H1 (cell line): ENCODE data around the gene GDF9. TPM values are rescaled to one million over a fixed set of nuclear protein-coding genes. Genes with fewer than 3 reads are reported as not detected.

ENCODE experiments used
- BCL11A ChIP-seq, 2 experiments: IDR thresholded peaks; one replicate each; pipeline ENCODE4 v1.6.1; 2011; ENCODE audit warnings: low read depth in 2 of 2, low read length in 2 of 2, mild to moderate bottlenecking in 2 of 2
- BRCA1 ChIP-seq: IDR thresholded peaks from 2 replicates; pipeline ENCODE4 v1.6.1; 2012; ENCODE audit warnings: low read depth, low read length, improper control_type of control experiment
- CBX5 ChIP-seq: fragments of 300-800, 300-1000 bp; sonication (generic); IDR thresholded peaks from 2 replicates; pipeline ENCODE4 v1.7.1; 2016; ENCODE audit warnings: antibody characterized with exemption, low read length, low read depth
- CBX8 ChIP-seq: fragments of 300-800, 300-1000 bp; sonication (generic); IDR thresholded peaks from 2 replicates; pipeline ENCODE4 v1.7.1; 2016; ENCODE audit warnings: low read depth, low read length, borderline replicate concordance
- CHD2 ChIP-seq: IDR thresholded peaks from 2 replicates; pipeline ENCODE4 v1.6.1; 2012; ENCODE audit warnings: low read length, improper control_type of control experiment
- HDAC2 ChIP-seq, 2 experiments: fragments of 300-600 bp in 1 of 2; sonication (generic) in 1 of 2; IDR thresholded peaks; 2 replicates each; pipeline ENCODE4 v1.6.1; 2011 to 2012; ENCODE audit warnings: low read depth in 2 of 2, low read length in 2 of 2, mild to moderate bottlenecking in 2 of 2, moderate library complexity in 2 of 2, borderline replicate concordance in 1 of 2, inconsistent platforms in 1 of 2
- HDAC6 ChIP-seq: IDR thresholded peaks from one replicate; pipeline ENCODE4 v1.7.1; 2012; ENCODE audit warnings: low read depth, mild to moderate bottlenecking, inconsistent platforms, low read length, moderate library complexity
- KDM1A ChIP-seq: fragments of 200-600, 300-600 bp; sonication (generic); IDR thresholded peaks from 2 replicates; pipeline ENCODE4 v1.7.1; 2016; ENCODE audit warnings: mild to moderate bottlenecking, low read length, borderline replicate concordance
- KDM5A ChIP-seq: fragments of 200-600 bp; IDR thresholded peaks from 2 replicates; pipeline ENCODE4 v1.7.1; 2012; ENCODE audit warnings: mild to moderate bottlenecking, low read length, inconsistent platforms, mixed read lengths
- NANOG ChIP-seq: IDR thresholded peaks from 2 replicates; pipeline ENCODE4 v1.6.1; 2011; ENCODE audit warnings: low read length, low read depth, mild to moderate bottlenecking, inconsistent platforms; ENCODE audit not compliant: insufficient read depth, poor library complexity, severe bottlenecking
- NRF1 ChIP-seq: IDR thresholded peaks from 2 replicates; pipeline ENCODE4 v1.6.1; 2011; ENCODE audit warnings: mild to moderate bottlenecking, low read depth, low read length, improper control_type of control experiment
- POLR2AphosphoS5 ChIP-seq: IDR thresholded peaks from 2 replicates; pipeline ENCODE4 v1.6.1; 2011; ENCODE audit warnings: low read depth, low read length
- RFX5 ChIP-seq: IDR thresholded peaks from 2 replicates; pipeline ENCODE4 v1.6.1; 2011; ENCODE audit warnings: low read depth, low read length, improper control_type of control experiment, borderline replicate concordance
- SP1 ChIP-seq: IDR thresholded peaks from 2 replicates; pipeline ENCODE4 v1.6.1; 2011; ENCODE audit warnings: low read depth, low read length
- SP2 ChIP-seq: IDR thresholded peaks from 2 replicates; pipeline ENCODE4 v1.6.1; 2012; ENCODE audit warnings: mild to moderate bottlenecking, low read length, inconsistent platforms
- SP4 ChIP-seq: IDR thresholded peaks from 2 replicates; pipeline ENCODE4 v1.6.1; 2012; ENCODE audit warnings: low read length, inconsistent platforms
- TBP ChIP-seq: IDR thresholded peaks from 2 replicates; pipeline ENCODE4 v1.6.1; 2011; ENCODE audit warnings: low read depth, low read length, improper control_type of control experiment
- TEAD4 ChIP-seq: IDR thresholded peaks from 2 replicates; pipeline ENCODE4 v1.6.1; 2012; ENCODE audit warnings: low read depth, low read length, inconsistent platforms, mixed read lengths
- ZNF274 ChIP-seq: IDR thresholded peaks from 2 replicates; pipeline ENCODE4 v1.7.0; 2012; ENCODE audit warnings: low read length, borderline replicate concordance; ENCODE audit errors: extremely low read depth
- polyA plus RNA-seq, 7 experiments: library from polyadenylated mRNA; depleted of rRNA in 3 of 7; stranded (reverse) in 5 of 7; unstranded in 2 of 7; fragments of >200 nt in 5 of 7; fragments of 200-250 nt in 2 of 7; gene quantifications; 1 replicate in 5 of 7; 2 replicates in 1 of 7; 4 replicates in 1 of 7; pipeline versions ENCODE4 v1.2.1 to v1.2.3, GENCODE V29; 2011 to 2013; ENCODE audit warnings: missing spikeins in 2 of 7, mixed read lengths in 2 of 7
- total RNA-seq: library from RNA; stranded (reverse); fragmentation: NEBNext Ultra II Directional; extraction: Animal tissue kit (Norgen Biotek cat#: 25700); gene quantifications from 2 replicates; pipeline ENCODE4 v1.2.1, GENCODE V29; 2021
- TF ChIP-seq, protein P1 (sequence below): IDR thresholded peaks from 2 replicates; pipeline ENCODE4 v1.6.1; 2011; ENCODE audit warnings: low read length, improper control_type of control experiment
- TF ChIP-seq, protein P2 (sequence below): IDR thresholded peaks from 2 replicates; pipeline ENCODE4 v1.6.1; 2012; ENCODE audit warnings: low read length, inconsistent platforms
- TF ChIP-seq, protein P3 (sequence below): IDR thresholded peaks from 2 replicates; pipeline ENCODE4 v1.6.1; 2011; ENCODE audit warnings: low read depth, mild to moderate bottlenecking, low read length; ENCODE audit not compliant: insufficient read depth

GDF9 gene
- total and polyA plus RNA-seq, 2 of the 8 experiments (the other 6 are each of a cell fraction or from before 2014, with no cell fraction given), result 0.14 TPM; not detected in 1

DNA sequence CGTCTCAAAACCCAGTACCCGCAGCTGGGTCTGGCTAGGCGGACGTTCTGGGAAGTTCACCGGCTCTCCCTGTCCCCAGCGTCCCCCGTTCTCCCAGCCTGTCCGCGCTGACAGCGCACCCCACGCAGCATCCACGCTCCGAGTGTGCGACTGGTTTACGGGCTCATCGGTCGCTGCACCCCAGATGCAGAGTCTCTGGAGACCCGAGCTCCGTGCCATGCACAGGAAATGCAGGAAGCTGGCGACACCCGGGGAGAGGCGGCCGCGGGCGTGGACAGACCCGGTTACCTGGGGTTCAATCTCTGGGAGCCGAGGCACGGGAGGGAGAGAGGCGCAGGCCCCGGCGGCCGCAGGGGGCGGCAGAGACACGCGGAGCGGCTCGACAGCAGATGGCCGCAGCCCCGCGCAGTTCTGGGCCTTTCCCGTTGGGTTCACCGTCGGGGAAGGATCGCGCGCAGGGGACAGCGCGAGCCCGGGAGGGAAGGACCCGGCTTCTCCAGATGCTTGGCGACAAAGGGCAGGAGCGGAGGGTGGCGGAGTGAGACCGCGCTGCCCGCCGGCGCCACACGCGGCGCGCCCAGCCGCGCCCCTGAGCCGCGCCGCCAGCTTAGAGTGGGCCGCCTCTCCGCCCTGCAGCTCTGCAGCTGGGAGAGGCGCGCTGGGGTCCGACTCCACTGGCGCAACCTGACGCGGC, 36.4 kb downstream of the GDF9 start (continued):
- TF ChIP-seq TEAD4 (no peak), NRF1 (no peak), BCL11A (IDR thresholded peaks at IDR 0.05; ENCODE audit: low read depth in 2 of 2, low read length in 2 of 2) (no peak), SP4 (no peak), TBP (no peak), ZNF274 (no peak), HDAC6 (no peak), SP2 (no peak), RFX5 (no peak), CHD2 (no peak), KDM5A (no peak), POLR2AphosphoS5 (no peak), BRCA1 (no peak), CBX5 (no peak), SP1 (no peak), CBX8 (no peak), NANOG (no peak), HDAC2 (IDR thresholded peaks at IDR 0.05; ENCODE audit: borderline replicate concordance in 1 of 2, low read depth in 2 of 2, low read length in 2 of 2) (0 out of 4 replicates have a peak, but pooled peaks of 1 of the 2 experiments have one; percentile 29), KDM1A (no peak)
- TF ChIP-seq, protein P1, sequence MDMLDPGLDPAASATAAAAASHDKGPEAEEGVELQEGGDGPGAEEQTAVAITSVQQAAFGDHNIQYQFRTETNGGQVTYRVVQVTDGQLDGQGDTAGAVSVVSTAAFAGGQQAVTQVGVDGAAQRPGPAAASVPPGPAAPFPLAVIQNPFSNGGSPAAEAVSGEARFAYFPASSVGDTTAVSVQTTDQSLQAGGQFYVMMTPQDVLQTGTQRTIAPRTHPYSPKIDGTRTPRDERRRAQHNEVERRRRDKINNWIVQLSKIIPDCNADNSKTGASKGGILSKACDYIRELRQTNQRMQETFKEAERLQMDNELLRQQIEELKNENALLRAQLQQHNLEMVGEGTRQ, result no peak
- TF ChIP-seq, protein P2, sequence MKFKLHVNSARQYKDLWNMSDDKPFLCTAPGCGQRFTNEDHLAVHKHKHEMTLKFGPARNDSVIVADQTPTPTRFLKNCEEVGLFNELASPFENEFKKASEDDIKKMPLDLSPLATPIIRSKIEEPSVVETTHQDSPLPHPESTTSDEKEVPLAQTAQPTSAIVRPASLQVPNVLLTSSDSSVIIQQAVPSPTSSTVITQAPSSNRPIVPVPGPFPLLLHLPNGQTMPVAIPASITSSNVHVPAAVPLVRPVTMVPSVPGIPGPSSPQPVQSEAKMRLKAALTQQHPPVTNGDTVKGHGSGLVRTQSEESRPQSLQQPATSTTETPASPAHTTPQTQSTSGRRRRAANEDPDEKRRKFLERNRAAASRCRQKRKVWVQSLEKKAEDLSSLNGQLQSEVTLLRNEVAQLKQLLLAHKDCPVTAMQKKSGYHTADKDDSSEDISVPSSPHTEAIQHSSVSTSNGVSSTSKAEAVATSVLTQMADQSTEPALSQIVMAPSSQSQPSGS, result no peak
- TF ChIP-seq, protein P3, sequence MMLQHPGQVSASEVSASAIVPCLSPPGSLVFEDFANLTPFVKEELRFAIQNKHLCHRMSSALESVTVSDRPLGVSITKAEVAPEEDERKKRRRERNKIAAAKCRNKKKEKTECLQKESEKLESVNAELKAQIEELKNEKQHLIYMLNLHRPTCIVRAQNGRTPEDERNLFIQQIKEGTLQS, result no peak
